GM12872 (cell line): ENCODE data around the gene SMOC1.
A peak's percentile ranks its signal among the peaks of the same experiment; 100 is the strongest.

Experiments used
- TF ChIP-seq, protein P1 (sequence below): IDR thresholded peaks from 3 replicates; pipeline ENCODE4 v1.5.1; 2011; ENCODE audit warnings: low read depth, mild to moderate bottlenecking, low read length, moderate library complexity; ENCODE audit not compliant: insufficient read depth

Gene SMOC1

DNA sequence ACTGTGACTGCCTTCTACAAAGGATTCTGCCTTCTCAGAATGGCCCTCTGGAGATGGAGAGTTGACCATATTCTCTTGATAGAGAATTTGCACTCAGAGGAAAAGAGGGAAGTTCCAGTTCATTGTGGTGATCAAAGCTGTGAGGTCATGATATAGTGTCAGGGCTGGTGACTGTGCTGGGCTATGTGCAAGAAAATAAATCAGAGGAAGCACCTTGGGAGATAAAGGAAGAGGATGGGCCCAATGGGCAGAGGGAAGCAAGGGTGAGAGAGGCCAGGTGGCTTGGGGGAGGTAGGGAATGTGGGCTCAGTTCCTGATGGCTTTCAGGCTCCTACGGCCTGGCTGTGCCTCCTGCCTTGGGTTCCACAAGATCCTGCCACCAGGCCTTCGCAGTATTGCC is 163.8 kb downstream of the SMOC1 start:
- TF ChIP-seq, protein P1, sequence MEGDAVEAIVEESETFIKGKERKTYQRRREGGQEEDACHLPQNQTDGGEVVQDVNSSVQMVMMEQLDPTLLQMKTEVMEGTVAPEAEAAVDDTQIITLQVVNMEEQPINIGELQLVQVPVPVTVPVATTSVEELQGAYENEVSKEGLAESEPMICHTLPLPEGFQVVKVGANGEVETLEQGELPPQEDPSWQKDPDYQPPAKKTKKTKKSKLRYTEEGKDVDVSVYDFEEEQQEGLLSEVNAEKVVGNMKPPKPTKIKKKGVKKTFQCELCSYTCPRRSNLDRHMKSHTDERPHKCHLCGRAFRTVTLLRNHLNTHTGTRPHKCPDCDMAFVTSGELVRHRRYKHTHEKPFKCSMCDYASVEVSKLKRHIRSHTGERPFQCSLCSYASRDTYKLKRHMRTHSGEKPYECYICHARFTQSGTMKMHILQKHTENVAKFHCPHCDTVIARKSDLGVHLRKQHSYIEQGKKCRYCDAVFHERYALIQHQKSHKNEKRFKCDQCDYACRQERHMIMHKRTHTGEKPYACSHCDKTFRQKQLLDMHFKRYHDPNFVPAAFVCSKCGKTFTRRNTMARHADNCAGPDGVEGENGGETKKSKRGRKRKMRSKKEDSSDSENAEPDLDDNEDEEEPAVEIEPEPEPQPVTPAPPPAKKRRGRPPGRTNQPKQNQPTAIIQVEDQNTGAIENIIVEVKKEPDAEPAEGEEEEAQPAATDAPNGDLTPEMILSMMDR = no peak

DNA sequence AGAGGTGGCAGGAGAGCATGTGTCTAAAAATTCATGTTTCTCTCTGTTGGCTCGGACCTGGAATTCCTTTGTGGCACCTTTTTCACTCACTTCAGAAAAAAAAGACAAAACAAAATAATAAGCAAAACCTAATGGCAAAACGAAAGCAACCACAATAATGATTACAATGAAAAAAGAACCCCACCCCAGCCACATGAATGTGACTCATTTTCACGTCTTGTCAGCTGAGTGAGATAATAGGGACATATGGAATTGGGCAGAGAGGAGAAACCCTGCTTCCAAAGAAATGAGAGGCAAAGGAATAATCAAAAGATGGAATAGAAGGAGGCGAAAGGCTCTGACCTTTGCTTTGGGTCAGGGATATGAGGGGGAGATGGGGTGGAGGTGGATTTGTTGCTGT is 166.1 kb downstream of the SMOC1 start:
- TF ChIP-seq, protein P1 = no peak

DNA sequence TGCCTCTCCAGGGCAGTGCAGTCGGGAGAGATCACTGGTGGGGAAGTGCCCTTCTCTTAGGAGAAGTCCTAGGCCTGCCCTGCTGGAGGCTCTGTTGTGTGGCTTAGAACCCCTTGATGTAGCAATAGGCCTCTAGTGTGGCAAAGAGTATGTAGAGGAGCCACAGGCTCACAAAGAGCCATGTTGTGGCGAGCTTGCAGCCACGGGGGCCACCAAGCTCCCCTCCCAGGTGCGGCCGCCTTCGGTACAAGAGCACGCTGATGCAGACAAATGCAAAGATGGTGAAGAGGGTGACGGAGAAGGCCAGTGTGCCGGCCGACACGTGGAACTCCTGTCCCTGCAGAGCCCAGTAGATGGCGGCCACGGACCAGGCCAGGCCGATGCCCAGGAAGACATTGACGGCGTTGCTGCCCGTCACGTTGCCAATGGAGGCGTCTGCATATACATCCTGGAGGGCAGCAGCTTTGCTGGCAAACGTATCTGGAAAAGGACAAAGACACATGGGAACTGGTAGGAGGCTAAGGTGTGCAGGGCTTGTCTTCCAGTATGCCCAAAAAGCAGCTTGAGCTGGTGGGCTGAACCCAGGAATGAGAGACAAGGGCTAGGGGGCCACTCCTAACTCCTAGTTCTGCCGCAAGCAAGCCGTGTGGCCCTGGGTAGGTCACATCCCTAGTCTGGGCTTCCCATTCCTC is 166.8 kb downstream of the SMOC1 start:
- TF ChIP-seq, protein P1 = peak; percentile 30; the same call in 2 of the 3 replicates

DNA sequence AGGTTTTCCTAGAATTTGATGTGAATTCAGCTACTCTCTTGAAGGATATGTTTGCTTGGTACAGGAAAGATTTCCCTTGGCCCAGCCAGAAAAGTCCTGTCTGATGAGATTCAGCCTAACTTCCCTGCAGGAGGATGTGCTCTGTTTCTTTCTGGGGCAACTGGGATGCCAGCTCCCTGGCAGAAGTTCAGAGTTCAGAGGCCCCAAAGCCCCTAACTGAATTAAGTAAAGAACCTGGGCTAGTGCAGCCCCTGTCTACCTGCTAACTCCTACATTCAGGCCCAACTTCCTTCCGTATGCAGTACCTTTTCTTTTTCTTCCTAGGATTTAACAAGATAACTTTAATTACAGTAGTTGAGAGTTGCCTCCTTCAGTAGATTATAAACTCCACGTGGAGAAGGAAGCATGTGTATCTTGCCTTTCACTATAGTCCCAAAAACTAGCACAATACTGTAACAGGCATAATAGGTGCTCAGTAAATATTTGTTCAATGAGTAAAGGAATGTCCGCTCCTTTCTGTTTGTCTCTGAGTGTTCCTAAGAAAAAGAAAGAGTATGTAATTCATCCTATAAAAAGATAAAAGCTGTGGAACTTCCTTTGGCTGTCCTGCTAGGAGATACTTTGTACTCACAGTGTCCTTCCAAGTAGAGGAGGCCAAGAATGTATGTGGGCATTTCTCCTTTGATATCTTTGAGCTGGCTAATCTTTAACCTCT is 168.5 kb downstream of the SMOC1 start:
- TF ChIP-seq, protein P1 = no peak

DNA sequence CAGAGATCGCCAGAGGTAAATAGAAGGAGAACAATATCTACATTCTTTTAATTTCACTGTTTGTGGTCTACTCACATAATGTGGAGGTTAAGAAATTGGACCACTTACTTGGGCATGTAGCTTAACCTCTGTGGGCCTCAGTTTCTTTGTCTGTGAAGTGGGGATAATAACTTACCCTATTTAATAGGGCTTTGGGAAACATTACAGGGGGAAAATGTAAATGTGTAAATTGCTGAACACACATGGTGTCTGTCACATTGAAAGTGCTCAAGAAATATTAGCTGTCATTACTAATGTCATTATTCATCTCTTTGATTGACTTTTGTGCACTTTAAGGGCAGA is 169.1 kb downstream of the SMOC1 start:
- TF ChIP-seq, protein P1 = no peak

DNA sequence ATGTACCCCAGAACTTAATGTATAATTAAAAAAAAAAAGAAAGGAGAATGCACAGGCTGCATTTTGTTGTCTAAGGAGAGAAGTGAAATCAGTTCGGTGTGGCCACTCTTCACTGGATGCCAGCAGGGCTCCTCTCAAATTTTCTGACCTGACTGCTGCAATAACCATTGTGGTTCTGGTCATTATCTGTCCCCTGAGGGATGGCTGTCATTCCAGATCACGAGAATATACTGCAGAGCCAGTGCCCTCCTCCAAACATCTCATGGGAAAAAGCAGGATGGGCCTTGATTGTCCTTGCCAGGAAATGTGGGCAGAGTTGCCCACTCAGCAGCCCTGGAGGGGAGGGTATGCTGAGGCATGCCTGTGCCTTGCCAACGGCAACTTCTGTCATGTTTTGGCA is 170.4 kb downstream of the SMOC1 start:
- TF ChIP-seq, protein P1 = no peak

DNA sequence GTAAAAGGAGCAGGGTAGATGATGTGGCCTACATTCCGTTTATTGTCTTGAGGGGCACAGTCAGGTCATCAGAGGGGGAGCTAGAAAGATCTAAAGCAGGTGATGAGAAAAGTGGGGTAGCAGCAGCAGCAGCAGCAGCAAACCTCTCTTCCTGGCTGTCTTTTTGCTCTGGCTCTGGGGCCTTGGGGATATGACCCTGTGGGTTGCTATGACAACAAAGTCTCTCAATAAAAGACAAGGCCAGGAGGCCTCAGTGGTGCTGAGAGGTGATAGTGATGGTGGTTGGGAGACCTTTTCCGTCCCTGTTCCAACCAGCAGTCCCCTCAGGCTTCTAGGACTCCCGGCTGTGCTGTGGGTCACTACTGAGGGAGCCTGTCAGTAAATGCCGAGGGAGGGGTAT is 170.9 kb downstream of the SMOC1 start:
- TF ChIP-seq, protein P1 = no peak
